ENCODE results near the gene HS3ST4.

DNA sequence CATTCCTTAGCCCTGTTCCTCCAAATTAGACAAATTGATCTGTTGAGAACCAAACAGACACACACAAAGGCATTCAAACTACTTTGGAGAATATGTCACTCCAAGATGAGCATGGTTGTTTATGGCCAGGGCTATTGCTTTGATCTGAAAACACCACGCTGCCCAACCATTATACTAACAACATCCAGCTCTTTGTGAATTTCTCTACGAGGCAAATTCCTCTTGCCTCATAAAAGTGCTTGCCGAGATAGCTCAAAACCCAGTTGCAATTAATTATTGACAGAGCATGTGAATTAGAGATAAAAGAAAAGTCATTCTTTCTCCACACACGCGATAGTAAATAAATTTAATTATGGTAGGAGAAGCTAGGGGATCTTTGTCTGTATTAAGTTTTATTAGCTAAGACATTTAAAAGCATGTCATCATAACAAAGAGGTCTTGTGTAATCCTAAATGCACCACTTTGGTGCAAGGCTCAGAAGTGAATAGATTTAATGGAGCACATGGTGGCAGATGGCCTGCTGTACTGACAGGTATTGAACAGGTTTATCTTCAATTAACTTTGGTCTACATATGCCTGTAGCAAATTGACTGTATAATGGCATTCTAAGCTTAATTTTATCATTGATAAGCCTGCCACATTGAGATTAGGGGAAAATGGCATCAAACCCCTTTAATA, 441.8 kb downstream of the HS3ST4 start:
- TF ChIP-seq, protein P1, sequence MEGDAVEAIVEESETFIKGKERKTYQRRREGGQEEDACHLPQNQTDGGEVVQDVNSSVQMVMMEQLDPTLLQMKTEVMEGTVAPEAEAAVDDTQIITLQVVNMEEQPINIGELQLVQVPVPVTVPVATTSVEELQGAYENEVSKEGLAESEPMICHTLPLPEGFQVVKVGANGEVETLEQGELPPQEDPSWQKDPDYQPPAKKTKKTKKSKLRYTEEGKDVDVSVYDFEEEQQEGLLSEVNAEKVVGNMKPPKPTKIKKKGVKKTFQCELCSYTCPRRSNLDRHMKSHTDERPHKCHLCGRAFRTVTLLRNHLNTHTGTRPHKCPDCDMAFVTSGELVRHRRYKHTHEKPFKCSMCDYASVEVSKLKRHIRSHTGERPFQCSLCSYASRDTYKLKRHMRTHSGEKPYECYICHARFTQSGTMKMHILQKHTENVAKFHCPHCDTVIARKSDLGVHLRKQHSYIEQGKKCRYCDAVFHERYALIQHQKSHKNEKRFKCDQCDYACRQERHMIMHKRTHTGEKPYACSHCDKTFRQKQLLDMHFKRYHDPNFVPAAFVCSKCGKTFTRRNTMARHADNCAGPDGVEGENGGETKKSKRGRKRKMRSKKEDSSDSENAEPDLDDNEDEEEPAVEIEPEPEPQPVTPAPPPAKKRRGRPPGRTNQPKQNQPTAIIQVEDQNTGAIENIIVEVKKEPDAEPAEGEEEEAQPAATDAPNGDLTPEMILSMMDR (conservative IDR thresholded peaks at IDR 0.05; ENCODE audit: low read depth, low read length): no peak
- TF ChIP-seq POLR2A (IDR thresholded peaks at IDR 0.05; ENCODE audit: low read depth, low read length) (no peak), RAD21 (IDR thresholded peaks at IDR 0.05; ENCODE audit: low read length) (no peak), RCOR1 (IDR thresholded peaks at IDR 0.05; ENCODE audit: insufficient replicate concordance, low read length) (no peak), BHLHE40 (IDR thresholded peaks at IDR 0.05; ENCODE audit: low read depth, low read length) (no peak), CEBPB (IDR thresholded peaks at IDR 0.05; ENCODE audit: low read depth, low read length) (no peak), MAFK (IDR thresholded peaks at IDR 0.05; ENCODE audit: low read depth, low read length) (no peak), CHD1 (IDR thresholded peaks at IDR 0.05; ENCODE audit: low read depth, low read length) (no peak), MXI1 (IDR thresholded peaks at IDR 0.05; ENCODE audit: borderline replicate concordance, low read depth, low read length) (no peak), MAZ (IDR thresholded peaks at IDR 0.05; ENCODE audit: borderline replicate concordance, low read depth, low read length) (no peak), FOS (IDR thresholded peaks at IDR 0.05; ENCODE audit: low read depth, low read length) (no peak)
- TF ChIP-seq, protein P2, sequence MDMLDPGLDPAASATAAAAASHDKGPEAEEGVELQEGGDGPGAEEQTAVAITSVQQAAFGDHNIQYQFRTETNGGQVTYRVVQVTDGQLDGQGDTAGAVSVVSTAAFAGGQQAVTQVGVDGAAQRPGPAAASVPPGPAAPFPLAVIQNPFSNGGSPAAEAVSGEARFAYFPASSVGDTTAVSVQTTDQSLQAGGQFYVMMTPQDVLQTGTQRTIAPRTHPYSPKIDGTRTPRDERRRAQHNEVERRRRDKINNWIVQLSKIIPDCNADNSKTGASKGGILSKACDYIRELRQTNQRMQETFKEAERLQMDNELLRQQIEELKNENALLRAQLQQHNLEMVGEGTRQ (IDR thresholded peaks at IDR 0.05; ENCODE audit: low read depth, low read length): no peak
- TF ChIP-seq, protein P3, sequence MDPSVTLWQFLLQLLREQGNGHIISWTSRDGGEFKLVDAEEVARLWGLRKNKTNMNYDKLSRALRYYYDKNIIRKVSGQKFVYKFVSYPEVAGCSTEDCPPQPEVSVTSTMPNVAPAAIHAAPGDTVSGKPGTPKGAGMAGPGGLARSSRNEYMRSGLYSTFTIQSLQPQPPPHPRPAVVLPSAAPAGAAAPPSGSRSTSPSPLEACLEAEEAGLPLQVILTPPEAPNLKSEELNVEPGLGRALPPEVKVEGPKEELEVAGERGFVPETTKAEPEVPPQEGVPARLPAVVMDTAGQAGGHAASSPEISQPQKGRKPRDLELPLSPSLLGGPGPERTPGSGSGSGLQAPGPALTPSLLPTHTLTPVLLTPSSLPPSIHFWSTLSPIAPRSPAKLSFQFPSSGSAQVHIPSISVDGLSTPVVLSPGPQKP (IDR thresholded peaks at IDR 0.05; ENCODE audit: borderline replicate concordance, low read depth, low read length): no peak

Data from IMR-90 (cell line).